ENCODE measurements around the gene MPDU1.

- no peak for TF ChIP-seq EZH2 (IDR thresholded peaks at IDR 0.05; ENCODE audit: borderline replicate concordance, low read depth, low read length, poor library complexity, severe bottlenecking)
- TF ChIP-seq CTCF (conservative IDR thresholded peaks at IDR 0.05; ENCODE audit: low read depth, low read length) = peak; percentile 65
Observed at GRCh38 chr17:7614425-7615264, 31.0 kb downstream of the MPDU1 start, which contains the start of gene FXR2.
